ENCODE results near the gene AKT3. TPM values are rescaled to one million over a fixed set of nuclear protein-coding genes. Genes with fewer than 3 reads are reported as not detected.

AKT3 gene
- total RNA-seq, 1 experiment from 2014 or later: 31.9 TPM

DNA sequence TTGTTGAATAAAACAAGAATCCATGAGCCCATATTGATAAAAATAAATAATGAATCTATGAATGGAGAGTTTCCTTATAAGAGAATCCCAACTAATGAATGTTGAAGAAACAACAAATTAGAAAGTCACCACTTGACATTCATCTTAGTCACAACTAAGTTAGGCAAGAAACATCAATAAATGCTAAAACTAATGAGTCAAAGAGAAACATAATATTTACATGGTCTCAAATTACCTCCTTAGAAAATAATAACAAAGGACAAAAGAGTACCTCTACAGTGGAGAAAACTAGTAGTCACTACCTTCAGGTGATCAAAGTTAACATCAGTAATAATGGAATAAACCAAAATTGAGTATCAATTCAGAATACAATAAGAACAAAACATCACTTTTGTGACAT lies 93.5 kb downstream of the AKT3 start:
- CTCF ChIA-PET: interaction anchor here (1.1 to 1.7 kb wide), 4 partner anchors 11 to 517 kb away, joined by 3 to 6 read pairs (median 4); no protein-coding TSS in a partner anchor

GRCh38 chr1:243754348-243754747 lies 95.7 kb downstream of the AKT3 start:
- no peaks in the 10 kb centered on the region for H3K27me3 Mint-ChIP-seq (ENCODE audit: insufficient read depth, unreplicated experiment)

More for the DNA sequence above, 93.5 kb downstream of the AKT3 start:
- no TSS peak for BruUV-seq (replicated peaks)
- intact Hi-C loops (cut with micrococcal nuclease): loop anchor here (2.0 kb wide), 1 partner anchor 30 kb away; no protein-coding TSS in a partner anchor
- no peak for TF ChIP-seq CTCF (IDR thresholded peaks at IDR 0.05; ENCODE audit: unreplicated experiment)
- Mint-ChIP-seq H3K36me3 (ENCODE audit: insufficient read depth, unreplicated experiment) (no peaks in the 10 kb centered on the region), H3K27ac (ENCODE audit: low read depth, unreplicated experiment) (no peak overlapping the region), H3K4me1 (ENCODE audit: insufficient read depth, unreplicated experiment) (no peaks in the 10 kb centered on the region), H3K9me3 (ENCODE audit: unreplicated experiment) (no peaks in the 10 kb centered on the region), H3K27me3 (ENCODE audit: insufficient read depth, unreplicated experiment) (no peaks in the 10 kb centered on the region), H3K4me3 (ENCODE audit: unreplicated experiment) (no peak overlapping the region)
- DNase-seq (ENCODE audit: unreplicated experiment): no peak
- POLR2A ChIA-PET: no interaction called here

DNA sequence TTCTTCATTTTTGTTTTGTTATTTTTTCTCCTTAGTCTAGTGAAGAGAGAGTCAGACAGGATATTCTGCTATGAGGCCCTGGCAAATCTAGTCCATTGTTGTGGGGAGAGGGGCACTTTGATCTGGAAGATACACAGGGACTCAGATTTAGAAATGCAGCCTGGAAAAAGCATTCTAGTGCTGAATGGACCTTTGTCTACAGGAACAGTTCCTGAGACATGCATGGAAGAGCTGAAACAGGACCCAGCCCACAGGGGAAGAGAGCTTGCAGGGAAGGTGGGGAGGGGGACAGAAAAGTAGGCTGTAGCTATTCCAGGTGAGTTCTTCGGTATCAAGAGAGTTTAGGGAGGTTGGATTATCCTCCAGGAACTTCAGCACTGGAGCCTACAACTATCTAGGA lies 98.5 kb downstream of the AKT3 start:
- ChIA-PET CTCF (interaction anchor here (0.7 to 2.8 kb wide), 12 partner anchors 8 to 1753 kb away, joined by 3 to 18 read pairs (median 3); partner anchors contain the start of gene MAP1LC3C), POLR2A (interaction anchor here (0.8 to 1.8 kb wide), 2 partner anchors 26 to 296 kb away, joined by 3 to 7 read pairs; no protein-coding TSS in a partner anchor)
- H3K27ac Mint-ChIP-seq (ENCODE audit: low read depth, unreplicated experiment): no peak overlapping the region
- no TSS peak for BruUV-seq (replicated peaks)
- H3K4me3 Mint-ChIP-seq (ENCODE audit: unreplicated experiment): no peak overlapping the region
- H3K36me3 Mint-ChIP-seq (ENCODE audit: insufficient read depth, unreplicated experiment): no peaks in the 10 kb centered on the region
- H3K27me3 Mint-ChIP-seq (ENCODE audit: insufficient read depth, unreplicated experiment): no peaks in the 10 kb centered on the region
- intact Hi-C loops (cut with micrococcal nuclease): no loop called here
- no peak for TF ChIP-seq CTCF (IDR thresholded peaks at IDR 0.05; ENCODE audit: unreplicated experiment)
- H3K4me1 Mint-ChIP-seq (ENCODE audit: insufficient read depth, unreplicated experiment): no peaks in the 10 kb centered on the region
- H3K9me3 Mint-ChIP-seq (ENCODE audit: unreplicated experiment): no peaks in the 10 kb centered on the region
- no peak for DNase-seq (ENCODE audit: unreplicated experiment)

More at GRCh38 chr1:243754348-243754747, 95.7 kb downstream of the AKT3 start:
- ChIA-PET CTCF (interaction anchor here (0.6 to 1.7 kb wide), 2 partner anchors 486 to 519 kb away, joined by 3 to 4 read pairs; no protein-coding TSS in a partner anchor), POLR2A (no interaction called here)
- Mint-ChIP-seq H3K4me1 (ENCODE audit: insufficient read depth, unreplicated experiment) (no peaks in the 10 kb centered on the region), H3K27ac (ENCODE audit: low read depth, unreplicated experiment) (no peak overlapping the region), H3K4me3 (ENCODE audit: unreplicated experiment) (no peak overlapping the region), H3K36me3 (ENCODE audit: insufficient read depth, unreplicated experiment) (no peaks in the 10 kb centered on the region), H3K9me3 (ENCODE audit: unreplicated experiment) (no peaks in the 10 kb centered on the region)
- intact Hi-C loops (cut with micrococcal nuclease): no loop called here
- TF ChIP-seq CTCF (IDR thresholded peaks at IDR 0.05; ENCODE audit: unreplicated experiment): no peak
- no peak for DNase-seq (ENCODE audit: unreplicated experiment)
- no TSS peak for BruUV-seq (replicated peaks)

GRCh38 chr1:243748706-243749283 lies 101.2 kb downstream of the AKT3 start:
- peak; percentile 88 for TF ChIP-seq CTCF (IDR thresholded peaks at IDR 0.05; ENCODE audit: unreplicated experiment)
- Mint-ChIP-seq H3K4me3 (ENCODE audit: unreplicated experiment) (no peak overlapping the region), H3K4me1 (ENCODE audit: insufficient read depth, unreplicated experiment) (no peaks in the 10 kb centered on the region), H3K36me3 (ENCODE audit: insufficient read depth, unreplicated experiment) (no peaks in the 10 kb centered on the region), H3K27me3 (ENCODE audit: insufficient read depth, unreplicated experiment) (no peaks in the 10 kb centered on the region), H3K9me3 (ENCODE audit: unreplicated experiment) (no peaks in the 10 kb centered on the region), H3K27ac (ENCODE audit: low read depth, unreplicated experiment) (no peak overlapping the region)
- no TSS peak for BruUV-seq (replicated peaks)
- POLR2A ChIA-PET: interaction anchor here (0.6 to 1.2 kb wide), 4 partner anchors 34 to 311 kb away, joined by 3 to 4 read pairs (median 4); no protein-coding TSS in a partner anchor
- DNase-seq (ENCODE audit: unreplicated experiment): peak; percentile 87
- CTCF ChIA-PET: interaction anchor here (0.5 to 3.4 kb wide), 49 partner anchors 9 to 663 kb away, joined by 3 to 57 read pairs (median 4); no protein-coding TSS in a partner anchor
- intact Hi-C loops (cut with micrococcal nuclease): loop anchor here (1.0 to 10.0 kb wide), 5 partner anchors 40 to 551 kb away; no protein-coding TSS in a partner anchor

All from MCF 10A (cell line).